GF-D8 (cell line): ENCODE results near the gene IPCEF1.
"Not testable (repeated sequence)": the region's sequence is repeated elsewhere in the genome, so short reads cannot be mapped to it uniquely, and the experiment has no call there.

Experiments used
- DNase-seq: peaks from one replicate; lab custom pipeline; 2025; lab: John Stamatoyannopoulos, UW

IPCEF1 gene

DNA sequence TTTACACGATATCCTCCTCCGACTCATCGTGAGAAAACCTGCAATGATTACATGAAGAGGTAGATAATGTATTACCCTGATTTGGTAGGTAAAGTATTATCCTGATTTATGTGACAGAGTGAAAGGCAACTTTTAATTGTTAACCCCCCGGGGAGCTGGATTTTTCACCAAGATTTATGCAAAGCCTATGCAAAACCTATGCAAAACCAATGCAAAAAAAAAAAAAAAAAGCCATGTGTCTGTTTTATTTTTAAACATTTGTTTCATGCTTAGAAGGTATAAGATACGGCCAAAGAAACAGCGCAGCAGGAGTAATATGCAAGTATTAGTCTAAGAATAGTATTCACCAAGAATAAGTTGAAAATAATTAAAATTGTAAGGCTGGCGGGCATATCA, 109.9 kb downstream of the IPCEF1 start:
- DNase-seq, result no peak

GRCh38 chr6:154245506-154245905, 111.1 kb downstream of the IPCEF1 start:
- no peak for DNase-seq

GRCh38 chr6:154243793-154244750, 112.5 kb downstream of the IPCEF1 start:
- no peak for DNase-seq

DNA sequence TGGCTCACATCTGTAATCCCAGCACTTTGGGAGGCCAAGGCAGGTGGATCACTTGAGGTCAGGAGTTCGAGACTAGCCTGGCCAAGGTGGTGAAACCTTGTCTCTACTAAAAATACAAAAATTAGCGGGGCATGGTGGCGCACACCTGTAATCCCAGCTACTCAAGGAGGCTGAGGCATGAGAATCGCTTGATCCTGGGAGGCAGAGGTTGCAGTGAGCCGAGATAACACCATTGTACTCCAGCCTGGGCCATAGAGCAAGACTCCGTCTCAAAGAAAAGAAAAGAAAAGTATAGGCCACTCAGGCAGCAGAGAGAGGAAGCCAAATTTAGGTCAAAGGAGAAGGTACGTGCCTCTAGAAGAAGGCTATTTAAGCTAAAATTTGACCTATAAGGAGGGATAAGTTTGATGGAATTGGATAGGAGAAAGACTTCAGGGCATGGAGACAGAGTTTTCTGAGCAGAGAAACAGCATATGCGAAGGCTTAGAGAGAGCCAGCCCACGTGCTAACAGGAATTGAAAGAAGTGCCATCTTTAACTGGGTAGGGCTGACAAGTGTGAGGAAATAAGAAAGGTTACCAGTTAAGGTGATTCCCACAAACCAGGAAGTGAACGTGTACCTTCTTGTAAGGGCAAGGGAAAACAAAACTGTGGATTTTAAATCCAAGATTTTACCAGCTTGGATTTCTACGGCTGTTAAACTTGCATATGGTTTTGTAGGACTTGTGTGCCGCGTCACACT, 113.8 kb downstream of the IPCEF1 start:
- no peak for DNase-seq

GRCh38 chr6:154241581-154241980, 115.0 kb downstream of the IPCEF1 start:
- DNase-seq, result no peak

GRCh38 chr6:154241061-154241460, 115.5 kb downstream of the IPCEF1 start:
- DNase-seq, result not testable (repeated sequence)

GRCh38 chr6:154239392-154239791, 117.2 kb downstream of the IPCEF1 start:
- no peak for DNase-seq

- DNase-seq, result no peak
Measured at GRCh38 chr6:154238831-154239230, 117.8 kb downstream of the IPCEF1 start.

DNA sequence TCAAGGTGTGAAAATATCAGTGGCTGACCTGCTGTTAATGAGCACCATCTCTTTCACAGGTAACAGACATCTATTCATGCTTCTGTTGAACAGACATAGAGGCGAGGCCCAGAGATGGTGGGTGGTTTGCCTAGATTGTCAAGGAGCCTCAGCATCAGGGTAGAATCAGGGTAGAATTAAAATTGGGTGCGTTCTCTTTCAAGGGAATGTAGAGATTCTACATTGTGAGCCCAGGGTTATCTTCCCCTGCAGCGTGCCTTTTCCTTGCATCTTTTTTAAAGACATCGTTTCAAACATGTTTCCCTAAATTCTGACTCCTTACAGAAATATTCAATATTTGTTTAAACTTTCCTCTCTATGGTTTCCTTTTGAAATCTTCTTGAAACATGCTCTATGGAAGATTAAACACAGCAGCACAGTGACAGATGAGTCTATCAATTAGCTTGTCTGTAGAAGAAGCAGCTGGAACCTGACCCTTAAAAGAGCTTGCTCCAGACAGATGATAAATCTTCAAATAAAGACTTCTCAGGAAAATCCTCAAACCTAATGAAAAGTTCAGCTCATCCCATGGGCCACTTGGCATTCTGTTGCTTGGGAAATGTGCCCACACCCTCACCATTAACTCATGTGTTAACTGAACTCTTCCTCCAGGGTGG, 119.8 kb downstream of the IPCEF1 start:
- no peak for DNase-seq

GRCh38 chr6:154234019-154234772, 122.4 kb downstream of the IPCEF1 start:
- no peak for DNase-seq

GRCh38 chr6:154233383-154233782, 123.2 kb downstream of the IPCEF1 start:
- DNase-seq, result no peak

GRCh38 chr6:154232013-154232910, 124.3 kb downstream of the IPCEF1 start:
- no peak for DNase-seq

- DNase-seq, result no peak
Measured at GRCh38 chr6:154230910-154231595, 125.5 kb downstream of the IPCEF1 start.

DNA sequence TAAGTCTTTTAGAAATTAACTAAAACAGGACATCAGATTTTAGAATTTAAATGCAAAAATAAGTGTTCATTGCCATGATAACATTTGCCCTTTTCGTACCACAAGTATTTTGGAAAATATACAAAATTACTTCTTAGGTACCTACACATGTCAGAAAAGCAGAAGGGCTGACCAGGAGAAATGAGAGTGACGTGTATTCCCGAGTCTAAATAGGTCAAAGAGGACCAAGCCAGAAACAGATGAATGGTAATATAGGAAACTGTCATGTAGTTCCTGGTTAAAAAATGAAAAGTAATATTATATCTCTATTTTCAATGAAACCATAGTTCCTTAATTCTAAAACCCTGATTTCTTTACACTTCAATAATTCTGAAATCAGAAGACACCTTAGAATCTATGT, 126.2 kb downstream of the IPCEF1 start:
- DNase-seq, result no peak

GRCh38 chr6:154229786-154230185, 126.8 kb downstream of the IPCEF1 start:
- DNase-seq, result no peak

- DNase-seq, result no peak
Measured at GRCh38 chr6:154228521-154228905, 128.1 kb downstream of the IPCEF1 start.

DNA sequence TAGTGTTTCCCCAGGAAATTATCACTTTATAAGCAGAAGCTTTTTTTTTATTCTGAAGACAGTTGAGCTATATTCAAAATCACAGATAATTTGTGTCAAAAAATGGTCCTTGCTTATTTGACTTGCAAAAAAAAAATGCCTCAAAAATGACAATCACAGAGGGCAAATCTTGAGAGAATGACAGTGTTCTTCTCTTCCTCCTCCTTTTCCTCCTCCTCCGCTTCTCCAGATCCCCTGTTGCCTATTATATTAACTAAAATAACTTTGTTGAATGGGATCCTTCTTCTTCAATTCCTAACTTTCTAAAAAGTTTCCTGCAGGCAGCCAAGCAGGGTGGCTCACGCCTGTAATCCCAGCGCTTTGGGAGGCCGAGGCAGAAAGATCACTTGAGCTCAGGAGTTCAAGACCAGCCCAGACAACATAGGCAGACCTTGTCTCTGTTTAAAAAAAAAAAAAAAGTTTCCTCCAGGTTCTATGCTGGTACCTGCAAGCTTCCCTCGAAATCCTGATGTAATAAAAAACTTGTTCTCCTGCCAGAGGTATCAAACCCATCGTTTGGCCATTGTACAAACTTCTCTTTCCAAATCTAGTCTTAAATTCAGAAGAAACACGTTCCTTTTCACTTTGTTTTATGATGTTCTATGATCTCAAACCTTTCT, 128.6 kb downstream of the IPCEF1 start:
- DNase-seq, result no peak

GRCh38 chr6:154226461-154226860, 130.1 kb downstream of the IPCEF1 start:
- DNase-seq, result no peak

DNA sequence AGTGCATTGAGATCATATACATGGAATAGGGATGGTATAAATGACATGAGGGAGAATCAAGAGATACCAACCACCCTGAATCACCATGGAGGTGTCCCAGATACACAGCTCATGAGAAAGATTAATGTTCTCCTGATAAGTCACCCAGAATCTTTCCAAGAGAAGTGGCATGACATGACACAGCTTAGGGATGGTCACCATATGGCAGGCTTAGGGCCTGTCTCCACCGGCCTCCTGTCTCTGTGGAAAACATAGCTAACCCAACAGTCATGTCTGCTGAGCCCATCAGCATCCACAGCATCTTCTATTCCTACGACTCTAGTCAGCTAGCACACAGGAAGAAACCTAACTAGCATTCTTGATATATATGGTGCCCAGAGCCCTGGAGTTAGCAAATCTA, 133.3 kb downstream of the IPCEF1 start:
- no peak for DNase-seq

GRCh38 chr6:154222716-154223115, 133.9 kb downstream of the IPCEF1 start:
- no peak for DNase-seq
